NCI-H1436 (cell line): ENCODE measurements around the gene NKAP.
"Not testable (repeated sequence)": the region's sequence is repeated elsewhere in the genome, so short reads cannot be mapped to it uniquely, and the experiment has no call there.

Experiments used
- DNase-seq: peaks from one replicate; lab custom pipeline; 2025; lab: John Stamatoyannopoulos, UW

Gene NKAP

DNA sequence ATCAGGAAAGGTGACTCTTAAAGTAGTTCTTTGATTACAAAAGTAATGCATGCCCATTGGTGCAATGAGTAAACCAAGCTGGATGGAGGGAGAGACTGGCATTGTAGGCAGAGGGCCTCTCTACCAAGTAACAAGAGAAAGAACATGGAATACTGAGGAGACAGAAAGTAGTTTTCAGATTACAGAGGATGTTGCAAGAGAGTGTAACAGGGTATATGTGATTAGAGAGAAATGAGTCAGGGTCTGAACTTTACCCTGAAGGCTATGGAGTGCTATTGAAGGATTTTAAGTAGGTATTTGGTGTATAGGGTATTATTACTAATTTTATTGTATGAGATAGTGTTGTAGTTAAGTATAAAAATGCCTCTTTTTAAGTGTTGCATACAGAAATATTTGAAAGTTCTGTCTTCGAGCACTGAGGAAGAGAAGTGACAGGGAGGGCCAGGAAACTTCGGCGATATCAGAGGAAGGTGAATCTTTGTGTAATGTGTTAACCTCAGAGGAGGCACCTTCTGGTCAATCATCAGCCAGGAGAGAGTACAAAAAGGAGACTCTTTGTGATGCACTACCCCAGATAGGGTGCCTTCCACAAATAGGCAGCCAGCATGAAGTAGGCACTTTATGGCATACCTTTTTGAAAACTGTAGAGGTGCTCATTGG, 8.2 kb downstream of the NKAP start:
- no peak for DNase-seq

- not testable (repeated sequence) for DNase-seq
Observed at GRCh38 chrX:119922391-119922790, 21.2 kb downstream of the NKAP start.

GRCh38 chrX:119919835-119920585, 23.5 kb downstream of the NKAP start:
- DNase-seq, result no peak

GRCh38 chrX:119917877-119918276, 25.7 kb downstream of the NKAP start:
- DNase-seq, result no peak

DNA sequence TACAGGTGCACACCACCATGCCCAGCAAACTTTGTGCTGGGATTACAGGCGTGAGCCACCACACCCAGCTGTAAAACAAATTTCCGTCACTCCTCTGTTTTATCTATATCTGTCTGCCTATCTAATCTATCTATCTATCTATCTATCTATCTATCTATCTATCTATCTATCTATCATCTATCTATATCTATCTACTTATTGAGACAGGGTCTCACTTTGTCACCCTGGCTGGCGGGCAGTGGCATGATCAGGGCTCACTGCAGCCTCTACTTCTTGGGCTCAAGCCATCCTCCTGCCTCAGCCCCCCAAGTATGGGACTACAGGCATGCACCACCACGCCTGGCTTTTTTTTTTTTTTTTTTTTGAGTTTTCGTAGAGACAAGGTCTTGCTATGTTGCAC, 27.2 kb downstream of the NKAP start:
- no peak for DNase-seq

DNA sequence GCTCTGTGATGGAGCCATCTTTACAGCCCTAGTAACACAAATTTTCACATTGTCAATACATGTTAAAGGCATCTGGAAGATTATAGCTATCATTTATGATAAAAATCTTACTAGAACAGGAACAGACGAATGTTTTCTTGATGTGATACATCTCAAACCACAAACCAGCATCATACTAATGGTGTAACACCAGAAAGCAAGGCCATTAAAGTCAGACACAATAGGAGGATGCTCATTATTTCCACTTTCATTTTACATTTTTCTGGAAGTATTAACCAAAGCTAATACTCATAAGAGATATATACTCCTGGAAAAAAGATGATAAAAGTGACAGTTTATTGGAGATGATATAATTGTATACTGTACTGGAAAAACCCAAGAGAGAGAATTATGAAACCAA, 42.6 kb downstream of the NKAP start:
- no peak for DNase-seq

DNA sequence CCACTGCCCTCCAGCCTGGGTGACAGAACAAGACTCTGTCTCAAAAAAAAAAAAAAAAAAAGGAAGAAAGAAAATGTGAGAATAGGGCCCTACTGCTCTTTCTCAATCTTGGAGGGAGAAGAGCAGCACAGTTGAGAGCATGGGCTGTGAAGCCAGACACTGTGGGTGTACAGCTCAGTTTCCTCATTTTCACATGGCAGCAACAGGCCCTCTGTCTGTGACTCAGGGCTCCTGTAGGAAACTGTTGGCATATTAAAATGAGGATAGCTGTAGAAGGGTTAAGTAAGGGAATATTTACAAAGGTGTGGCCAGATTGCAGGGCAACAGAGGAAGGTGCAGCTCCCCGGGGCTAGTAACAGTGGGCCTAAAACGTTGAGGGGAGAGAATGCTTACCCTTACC, 44.4 kb downstream of the NKAP start:
- no peak for DNase-seq

GRCh38 chrX:119895843-119896326, 47.7 kb downstream of the NKAP start, which contains the start of gene AKAP14:
Gene AKAP14, plus strand, starts transcription at chrX:119895893. Its CDS starts 7,331 bp downstream, at chrX:119903224.
- peak; percentile 21 for DNase-seq

GRCh38 chrX:119891961-119892692, 51.4 kb downstream of the NKAP start:
- DNase-seq, result not testable (repeated sequence)

DNA sequence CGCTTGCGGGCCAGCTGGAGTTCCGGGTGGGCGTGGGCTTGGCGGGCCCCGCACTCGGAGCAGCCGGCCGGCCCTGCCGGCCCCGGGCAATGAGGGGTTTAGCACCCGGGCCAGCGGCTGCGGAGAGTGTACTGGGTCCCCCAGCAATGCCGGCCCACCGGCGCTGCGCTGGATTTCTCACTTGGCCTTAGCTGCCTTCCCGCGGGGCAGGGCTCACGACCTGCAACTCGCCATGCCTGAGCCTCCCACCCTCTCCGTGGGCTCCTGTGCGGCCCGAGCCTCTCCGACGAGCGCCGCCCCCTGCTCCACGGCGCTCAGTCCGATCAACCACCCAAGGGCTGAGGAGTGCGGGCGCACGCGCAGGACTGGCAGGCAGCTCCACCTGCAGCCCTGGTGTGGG, 52.9 kb downstream of the NKAP start:
- DNase-seq, result not testable (repeated sequence)

- peak; percentile 72 for DNase-seq
Observed at GRCh38 chrX:119887721-119888425, 55.7 kb downstream of the NKAP start.

GRCh38 chrX:119885554-119886428, 57.8 kb downstream of the NKAP start:
- DNase-seq, result peak; percentile 20

DNA sequence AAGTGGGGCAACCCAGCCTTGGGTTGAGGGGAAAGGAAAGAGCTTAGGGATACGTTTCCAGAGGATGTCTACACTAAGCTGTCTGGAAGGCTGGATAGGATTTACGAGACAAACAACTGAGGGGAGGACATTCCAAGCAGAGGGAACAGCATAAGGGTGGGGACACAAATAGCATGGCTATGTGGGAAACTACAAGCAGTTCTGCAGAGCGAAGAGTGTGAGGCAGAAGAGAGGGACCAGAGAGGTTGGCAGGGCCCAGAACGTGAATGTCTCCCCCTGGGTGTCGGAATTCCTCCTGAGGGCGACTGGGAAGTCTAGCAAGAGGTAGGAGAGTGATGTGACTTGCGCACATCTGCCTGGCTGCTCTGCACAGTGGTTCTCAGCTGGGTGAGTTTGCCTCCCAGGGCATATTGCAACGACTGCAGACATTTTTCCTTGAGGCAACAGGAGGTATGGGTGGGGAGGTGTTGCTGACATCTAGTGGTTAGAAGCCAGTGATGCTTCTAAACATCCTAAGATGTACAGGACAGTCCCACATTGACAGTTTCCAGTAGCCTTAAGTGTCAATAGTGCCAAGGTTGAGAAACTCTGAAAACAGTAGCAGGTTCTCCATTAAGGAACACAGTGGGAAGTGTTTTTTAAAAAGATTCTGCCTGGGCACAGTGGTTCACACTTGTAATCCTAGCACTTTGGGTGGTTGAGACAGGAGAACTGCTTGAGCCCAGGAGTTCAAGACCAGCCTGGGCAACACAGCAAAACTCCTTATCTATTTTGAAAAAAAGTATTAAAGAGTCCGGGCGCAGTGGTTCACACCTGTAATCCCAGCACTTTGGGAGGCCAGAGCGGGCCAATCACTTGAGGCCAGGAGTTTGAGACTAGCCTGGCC, 62.8 kb downstream of the NKAP start:
- DNase-seq, result peak; percentile 57

DNA sequence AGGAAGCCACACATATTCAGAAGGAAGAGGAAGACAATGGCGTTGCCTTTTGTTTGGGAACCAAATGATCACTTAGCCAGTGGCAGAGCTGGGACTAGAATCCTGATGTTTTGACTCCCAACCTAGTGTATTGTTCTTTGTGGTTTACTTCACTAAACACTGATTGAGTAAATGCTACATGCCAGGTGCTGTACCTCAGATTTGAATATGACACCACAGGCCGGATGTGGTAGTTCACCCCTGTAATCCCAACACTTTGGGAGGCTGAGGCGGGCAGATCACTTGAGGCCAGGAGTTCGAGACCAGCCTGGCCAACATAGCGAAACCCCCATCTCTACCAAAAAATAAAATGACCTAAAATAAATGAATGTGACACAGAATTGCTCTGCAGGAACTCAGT, 63.5 kb downstream of the NKAP start:
- DNase-seq, result no peak

DNA sequence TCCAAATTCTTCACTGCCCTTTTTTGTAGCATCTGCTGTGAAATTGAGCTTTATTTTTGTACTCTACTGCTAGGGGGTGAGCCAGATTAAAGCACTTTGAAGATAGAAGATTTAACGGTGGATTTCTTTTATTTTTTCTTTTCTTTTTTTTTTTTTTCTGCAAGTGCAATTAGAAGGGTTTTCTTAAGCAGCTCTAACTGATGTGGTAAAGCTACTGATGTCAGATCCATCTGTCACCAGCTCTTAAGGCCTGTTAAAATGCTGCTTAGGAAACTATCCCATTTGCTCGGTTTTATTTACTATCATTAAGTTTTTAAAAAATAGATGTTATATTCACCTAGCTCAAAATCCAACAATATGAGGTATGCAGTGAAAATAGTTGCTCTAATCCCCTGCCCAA, 64.8 kb downstream of the NKAP start:
- DNase-seq, result no peak

DNA sequence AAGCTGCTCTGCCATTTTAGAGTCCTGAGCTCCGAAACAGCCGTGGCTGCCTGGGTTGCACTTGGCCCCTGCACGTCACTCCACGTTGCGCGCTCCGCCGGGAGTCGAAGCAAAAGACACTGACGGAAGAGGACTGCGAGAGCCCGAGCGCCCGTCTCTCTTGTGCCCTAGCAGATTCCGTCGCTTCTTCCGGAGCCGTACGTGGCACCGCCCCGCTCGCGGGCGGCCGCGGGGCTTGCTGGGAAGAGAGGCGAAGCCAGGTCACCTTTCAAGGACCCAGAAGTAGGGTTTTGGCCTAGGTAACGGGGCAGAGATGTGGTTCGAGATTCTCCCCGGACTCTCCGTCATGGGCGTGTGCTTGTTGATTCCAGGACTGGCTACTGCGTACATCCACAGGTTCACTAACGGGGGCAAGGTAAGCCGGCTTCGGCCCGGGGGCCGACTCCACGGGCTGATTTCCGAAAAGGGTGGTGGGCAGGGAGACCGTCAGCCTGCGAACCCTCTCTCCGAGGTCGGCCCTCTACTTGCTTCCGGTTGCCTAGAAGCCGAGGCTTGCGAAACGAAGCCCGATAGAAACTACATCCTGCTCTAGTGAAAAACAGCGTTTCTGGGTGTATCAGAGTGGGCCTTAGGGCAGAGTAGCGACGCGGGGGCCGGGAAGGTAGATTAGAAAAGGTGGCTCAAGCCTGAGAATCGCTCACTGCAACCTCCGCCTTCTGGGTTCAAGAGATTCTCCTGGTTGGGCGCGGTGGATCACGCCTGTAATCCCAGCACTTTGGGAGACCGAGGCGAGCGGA, 71.8 kb downstream of the NKAP start, which contains the start of the genes NDUFA1 and RNF113A:
Gene NDUFA1, plus strand, starts transcription at position 234 of the 797 bp plus-strand sequence. Its CDS starts 80 bp downstream, at position 314.
Gene RNF113A, minus strand, starts transcription at position 135 of the 797 bp plus-strand sequence. Its CDS starts 120 bp downstream, at position 15.
- peak; percentile 86 for DNase-seq

GRCh38 chrX:119871245-119871598, 72.3 kb downstream of the NKAP start:
- no peak for DNase-seq
